SH-SY5Y (cell line): Measurements from ENCODE around the gene DOCK9.

Experiments
- GATA2 ChIP-seq: IDR thresholded peaks from 2 replicates; pipeline ENCODE4 v1.6.1; 2011; ENCODE audit warnings: mild to moderate bottlenecking, low read depth, low read length
- GATA3 ChIP-seq: IDR thresholded peaks from 2 replicates; pipeline ENCODE4 v1.6.1; 2011; ENCODE audit warnings: low read depth, mild to moderate bottlenecking, low read length, moderate library complexity

DOCK9 gene

DNA sequence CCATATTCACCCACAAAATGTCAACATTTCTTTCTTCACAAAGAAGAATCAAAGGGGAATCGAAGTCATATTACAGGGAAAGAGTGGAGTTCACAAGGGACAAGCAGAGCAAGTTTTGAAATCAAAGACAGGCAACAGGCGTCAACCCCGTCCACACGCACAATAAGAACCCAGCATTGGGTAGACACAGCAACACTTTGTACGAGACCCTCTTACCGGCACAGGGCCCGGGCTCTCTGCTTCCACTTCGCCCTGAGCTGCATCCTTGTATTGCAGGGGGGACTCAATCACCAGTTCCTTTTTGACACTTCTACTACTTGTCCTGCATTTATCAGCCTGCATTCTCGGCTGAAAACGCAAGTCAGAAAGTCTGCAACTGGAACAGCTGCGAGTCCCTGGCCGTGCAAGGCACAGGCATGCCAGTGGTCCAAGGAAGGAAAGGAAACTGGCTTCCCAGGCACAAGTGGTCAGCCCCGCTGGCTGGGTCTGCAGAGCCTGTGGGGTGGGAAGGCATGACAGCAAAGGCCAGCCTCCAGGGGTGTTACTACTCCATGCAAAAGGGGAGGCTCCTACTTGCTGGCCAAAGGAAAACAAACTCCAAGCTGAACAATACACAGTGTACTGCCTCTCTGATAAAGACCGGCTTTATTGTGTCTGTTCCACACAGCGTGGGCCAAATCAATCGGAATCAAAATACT lies at the start of gene DOCK9:
TSS of gene DOCK9 (minus strand) at position 497 of the 698 bp plus-strand sequence. CDS start at position 342, 155 bp downstream.
- TF ChIP-seq GATA2 (no peak), GATA3 (no peak)

- no peak for TF ChIP-seq GATA2
- TF ChIP-seq GATA3 = no peak
These were observed 49.4 kb upstream of the DOCK9 start for GRCh38 chr13:99027260-99027659.

- TF ChIP-seq GATA2 (no peak), GATA3 (no peak)
These were observed 45.1 kb upstream of the DOCK9 start for GRCh38 chr13:99022941-99023340.

DNA sequence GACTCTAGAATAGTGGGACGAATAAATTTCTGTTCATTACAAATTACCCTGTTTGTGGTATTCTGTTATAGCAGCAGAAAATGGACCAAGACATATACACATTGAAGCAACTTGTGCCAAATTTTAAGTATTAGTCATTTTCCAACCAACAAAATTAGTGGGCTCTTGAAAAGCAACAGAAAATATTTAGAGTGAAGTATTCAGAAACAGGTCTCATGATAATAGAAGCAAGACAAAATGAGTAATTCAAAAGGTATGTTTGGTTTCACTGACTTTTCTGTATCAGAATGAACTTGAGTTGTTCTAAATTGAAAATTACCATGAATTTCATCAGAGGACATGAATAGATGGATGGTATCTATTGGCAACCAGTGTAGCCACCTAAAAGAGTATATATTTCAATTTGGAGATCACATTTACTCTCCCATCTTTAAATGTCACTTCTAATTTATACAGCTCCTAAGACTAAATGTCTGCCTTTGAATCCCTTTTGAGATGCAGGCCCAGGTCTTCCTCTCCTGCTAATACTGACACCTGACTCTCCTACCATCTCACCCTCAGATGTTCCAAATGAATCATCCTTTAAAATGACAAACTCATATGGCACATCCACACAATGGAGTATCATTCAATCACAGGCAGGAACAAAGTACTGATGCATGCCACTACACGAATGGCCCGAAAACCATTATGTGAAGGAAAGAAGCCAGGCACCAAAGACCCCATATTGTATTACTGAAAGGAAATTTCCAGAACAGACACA lies 40.7 kb upstream of the DOCK9 start:
- TF ChIP-seq GATA2 = no peak
- TF ChIP-seq GATA3 = no peak

GRCh38 chr13:99015606-99016490 lies 38.0 kb upstream of the DOCK9 start:
- TF ChIP-seq GATA2 (no peak), GATA3 (no peak)

GRCh38 chr13:99014522-99014921 lies 36.7 kb upstream of the DOCK9 start:
- TF ChIP-seq GATA2 = no peak
- no peak for TF ChIP-seq GATA3

- no peak for TF ChIP-seq GATA3
- no peak for TF ChIP-seq GATA2
These were observed 36.1 kb upstream of the DOCK9 start for GRCh38 chr13:99013951-99014350.

DNA sequence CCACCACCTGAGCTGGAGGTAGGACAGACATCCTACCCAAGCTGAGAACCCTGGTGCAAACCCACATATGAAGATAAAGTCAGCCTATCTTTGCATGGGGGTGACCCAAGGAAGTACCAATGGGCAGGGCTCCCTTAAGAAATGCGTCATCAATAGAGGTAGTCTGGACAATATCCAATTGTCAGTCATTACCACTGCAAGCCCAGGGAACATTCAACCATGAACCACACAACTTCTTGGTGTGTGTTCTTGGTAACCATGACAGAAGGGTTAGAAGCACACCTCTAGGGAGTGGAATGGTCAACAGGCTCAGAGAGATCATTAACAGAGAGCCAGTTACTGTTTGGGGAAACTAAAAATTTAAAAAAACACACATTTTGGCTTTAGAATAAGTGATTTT lies 34.7 kb upstream of the DOCK9 start:
- TF ChIP-seq GATA3 (no peak), GATA2 (no peak)

DNA sequence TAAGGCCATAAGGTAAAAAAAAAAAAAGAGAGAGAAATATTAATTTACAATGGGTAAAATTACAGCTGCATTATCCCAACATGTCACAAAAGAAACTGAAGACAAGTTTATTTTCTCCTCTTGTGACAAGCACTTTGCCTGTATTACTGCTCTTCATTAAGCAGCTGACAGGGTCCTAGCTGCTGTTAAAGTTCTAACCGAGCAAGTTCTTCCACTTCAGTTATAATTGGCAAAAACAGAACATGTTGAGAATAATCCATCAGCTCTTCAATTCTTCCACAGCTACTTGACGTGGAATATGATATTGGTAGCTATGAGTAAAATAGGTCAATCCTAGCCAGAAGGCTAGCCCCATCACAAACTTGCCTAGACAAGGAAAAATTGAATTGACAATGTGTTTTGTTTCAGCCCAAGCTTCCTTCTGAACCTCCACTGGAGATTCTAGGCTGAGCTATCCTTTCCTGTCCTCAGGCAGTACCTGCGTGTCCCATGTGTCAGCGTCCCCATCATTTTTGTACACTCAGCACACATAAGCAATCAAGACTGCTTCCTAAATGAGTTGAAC lies 32.2 kb upstream of the DOCK9 start:
- no peak for TF ChIP-seq GATA2
- no peak for TF ChIP-seq GATA3

GRCh38 chr13:99008577-99008976 lies 30.7 kb upstream of the DOCK9 start:
- TF ChIP-seq GATA2 = no peak
- TF ChIP-seq GATA3 = no peak

GRCh38 chr13:99007414-99007986 lies 29.6 kb upstream of the DOCK9 start:
- TF ChIP-seq GATA3 (no peak), GATA2 (no peak)

GRCh38 chr13:99005609-99006008 lies 27.7 kb upstream of the DOCK9 start:
- TF ChIP-seq GATA3 = no peak
- no peak for TF ChIP-seq GATA2

GRCh38 chr13:99004978-99005377 lies 27.1 kb upstream of the DOCK9 start:
- no peak for TF ChIP-seq GATA3
- no peak for TF ChIP-seq GATA2

DNA sequence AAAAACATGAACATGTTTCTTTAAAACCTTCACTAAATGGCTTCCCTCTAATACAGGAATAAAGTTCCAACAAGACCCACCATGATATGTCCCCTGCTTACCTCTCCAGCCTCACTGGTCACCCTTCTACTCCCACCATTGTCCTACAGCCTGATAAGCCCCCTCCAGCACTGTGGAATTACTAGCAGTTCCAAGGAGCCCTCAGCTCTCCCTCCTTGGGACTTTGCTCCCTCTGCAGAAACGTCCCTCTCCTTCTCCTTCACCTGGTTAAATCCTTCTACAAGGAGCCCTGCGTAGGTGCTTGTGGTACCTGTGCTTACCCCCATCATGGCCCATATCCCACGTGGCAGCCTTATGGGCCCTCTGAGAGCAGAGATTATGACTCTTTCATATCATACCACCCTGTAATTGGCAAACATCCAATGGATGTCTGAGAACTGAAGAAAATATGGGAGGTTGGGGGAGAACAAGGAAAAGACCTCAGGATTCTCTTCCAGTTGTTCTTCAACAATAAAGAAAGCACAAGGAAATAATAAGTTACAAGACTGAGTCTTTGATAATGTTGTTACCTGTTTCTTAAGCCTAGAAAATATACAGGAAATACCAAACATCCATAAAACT lies 26.1 kb upstream of the DOCK9 start:
- TF ChIP-seq GATA2 (no peak), GATA3 (no peak)
